Islet of Langerhans (tissue), 1 donor: ENCODE data around the gene KRT6B.
"Not testable (repeated sequence)": the region's sequence is repeated elsewhere in the genome, so short reads cannot be mapped to it uniquely, and the experiment has no call there.

Experiments used
- FAIRE-seq: peaks from one replicate; lab custom pipeline; 2011; peaks lifted over from hg19 to GRCh38; lab: Jason Lieb, UNC

KRT6B gene

DNA sequence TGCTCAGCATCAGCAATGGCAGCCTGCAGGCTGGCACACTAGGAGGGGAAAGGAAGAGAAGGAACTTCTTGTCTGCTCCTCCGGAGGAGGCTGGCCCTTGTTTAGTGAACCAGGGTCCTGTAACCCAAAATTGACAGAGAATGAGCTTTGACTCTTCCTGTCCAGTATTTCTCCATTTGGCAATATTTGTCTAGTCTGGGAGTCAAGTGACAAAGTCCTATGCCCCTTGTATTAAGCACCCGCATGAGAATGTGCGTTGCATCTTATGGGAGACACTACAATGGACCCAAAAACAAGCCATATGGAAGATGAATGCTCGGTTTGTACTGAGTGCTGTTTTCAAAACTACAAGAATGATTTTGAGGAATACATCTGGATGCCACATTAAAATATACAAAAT is 17.9 kb upstream of the KRT6B start:
- no peak for FAIRE-seq

DNA sequence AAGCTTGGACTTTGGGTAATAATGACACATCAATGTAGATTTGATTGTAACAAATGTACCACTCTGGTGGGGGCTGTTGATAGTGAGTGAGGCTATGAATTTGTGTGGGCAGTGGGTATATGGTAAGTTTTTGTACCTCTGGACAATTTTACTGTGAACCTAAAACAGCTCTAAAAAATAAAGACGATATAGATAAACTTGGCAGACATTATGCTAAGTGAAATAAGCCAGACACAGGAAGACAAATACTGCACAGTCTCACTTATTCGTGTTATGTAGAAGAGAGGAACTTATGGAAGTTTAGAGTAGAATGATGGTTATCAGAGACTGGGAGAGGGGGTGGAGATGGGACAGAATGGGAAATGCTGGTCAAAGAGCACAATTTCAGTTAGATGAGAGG is 13.0 kb upstream of the KRT6B start:
- FAIRE-seq, result no peak

DNA sequence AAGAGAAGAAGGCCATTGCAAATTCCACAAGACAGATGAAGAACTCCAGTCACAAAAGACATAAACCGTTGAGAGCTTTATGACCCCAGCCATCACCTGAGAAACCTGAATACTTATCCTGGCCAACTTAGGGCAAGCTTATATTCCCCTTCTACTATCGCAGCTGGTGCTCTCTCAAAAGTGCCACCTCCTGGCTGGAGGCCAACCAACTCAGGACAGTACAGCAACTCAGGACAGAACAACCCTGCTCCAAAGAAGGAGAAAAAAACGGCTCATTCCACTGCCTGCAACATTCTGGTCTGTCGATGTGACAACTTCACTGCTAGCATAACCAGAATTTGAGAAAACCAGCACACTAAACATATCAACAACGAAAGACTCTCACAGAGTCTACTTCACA is 9.7 kb upstream of the KRT6B start:
- FAIRE-seq, result no peak

DNA sequence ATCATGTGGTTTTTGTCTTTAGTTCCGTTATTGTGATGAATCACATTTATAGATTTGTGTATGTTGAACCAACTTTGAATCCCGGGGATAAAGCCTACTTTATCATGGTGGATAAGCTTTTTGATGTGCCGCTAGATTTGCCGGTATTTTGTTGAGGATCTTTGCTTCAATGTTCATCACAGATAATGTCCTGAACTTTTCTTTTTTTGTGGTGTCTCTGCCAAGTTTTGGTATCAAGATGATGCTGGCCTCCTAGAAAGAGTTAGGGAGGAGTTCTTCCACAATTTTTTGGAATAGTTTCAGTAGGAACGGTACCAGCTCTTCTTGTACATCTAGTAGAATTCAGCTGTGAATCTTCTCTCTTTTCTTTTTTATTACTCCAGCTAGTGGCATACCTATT is 6.9 kb upstream of the KRT6B start:
- no peak for FAIRE-seq

DNA sequence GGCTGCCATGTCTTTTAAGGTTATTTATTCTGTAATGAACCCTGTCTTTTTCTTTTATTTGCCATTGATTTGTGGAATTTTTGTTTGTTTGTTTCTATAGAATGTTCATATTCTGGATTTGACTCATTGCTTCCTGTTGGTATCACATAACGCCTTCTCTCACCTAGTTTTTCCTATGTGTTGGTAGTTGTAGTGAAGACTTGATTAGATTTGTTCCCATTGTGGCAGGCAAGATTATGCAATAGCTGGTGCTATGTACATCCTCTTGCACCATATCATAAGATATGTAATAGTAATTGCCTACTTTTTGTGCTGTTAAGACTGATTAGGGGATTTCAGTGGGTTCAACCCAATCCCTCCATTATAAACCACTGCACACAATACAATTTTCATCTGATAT is 3.9 kb upstream of the KRT6B start:
- no peak for FAIRE-seq

DNA sequence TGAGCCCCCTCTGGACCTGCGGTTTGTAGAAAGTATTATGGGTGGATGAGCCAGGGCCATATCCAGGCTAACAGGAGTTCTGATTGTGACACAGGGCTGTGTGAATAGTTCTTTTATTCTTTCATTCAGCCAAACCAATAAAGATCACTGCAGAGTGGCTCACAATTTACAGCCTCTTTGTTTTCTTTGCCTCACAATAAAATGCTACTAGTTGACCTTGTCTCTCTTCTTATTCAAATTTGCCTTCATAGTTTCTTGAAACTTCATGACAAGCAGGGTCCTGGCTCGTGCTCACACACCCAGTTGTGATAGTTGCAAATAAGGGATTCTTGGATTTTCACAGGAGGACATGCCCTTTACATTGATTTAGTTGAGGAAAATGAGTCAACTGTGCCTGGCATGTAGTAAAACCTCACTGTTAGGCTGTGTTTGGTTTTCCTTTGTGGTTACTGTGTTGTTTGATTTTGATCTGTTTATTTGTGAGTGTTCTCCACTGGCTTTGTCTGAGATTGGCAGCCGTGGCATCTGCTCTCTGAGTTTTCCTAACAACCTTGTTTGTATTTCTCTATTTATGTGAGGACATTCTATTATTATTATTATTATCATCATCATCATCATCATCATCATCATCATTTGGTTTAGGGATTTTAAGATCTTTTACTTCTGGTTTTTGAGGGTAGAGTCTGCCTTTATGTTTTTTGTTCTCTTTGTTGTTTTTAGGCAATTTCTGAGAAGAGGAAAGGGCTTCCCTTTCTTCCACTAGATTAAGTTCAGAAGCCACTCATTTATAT is 2.7 kb upstream of the KRT6B start:
- no peak for FAIRE-seq

DNA sequence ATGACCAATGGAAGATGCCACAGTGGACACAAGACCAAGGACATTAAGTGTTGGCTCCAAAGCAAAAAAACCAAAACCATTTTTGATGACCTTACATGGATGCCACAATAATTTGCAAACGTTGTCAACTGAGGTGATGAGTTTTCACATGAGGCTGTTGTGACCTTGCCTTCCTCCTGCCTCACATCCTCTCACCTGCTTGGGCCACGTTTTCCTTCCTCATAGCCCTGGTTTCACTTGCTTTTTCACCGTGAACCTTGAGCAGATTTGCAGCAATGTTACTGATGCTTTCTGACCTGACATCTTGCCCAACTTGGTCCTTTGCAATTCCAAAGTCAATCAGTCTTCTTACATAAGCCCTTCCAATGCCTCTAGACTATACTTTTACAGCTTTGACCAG is 3.7 kb downstream of the KRT6B start:
- FAIRE-seq, result no peak

DNA sequence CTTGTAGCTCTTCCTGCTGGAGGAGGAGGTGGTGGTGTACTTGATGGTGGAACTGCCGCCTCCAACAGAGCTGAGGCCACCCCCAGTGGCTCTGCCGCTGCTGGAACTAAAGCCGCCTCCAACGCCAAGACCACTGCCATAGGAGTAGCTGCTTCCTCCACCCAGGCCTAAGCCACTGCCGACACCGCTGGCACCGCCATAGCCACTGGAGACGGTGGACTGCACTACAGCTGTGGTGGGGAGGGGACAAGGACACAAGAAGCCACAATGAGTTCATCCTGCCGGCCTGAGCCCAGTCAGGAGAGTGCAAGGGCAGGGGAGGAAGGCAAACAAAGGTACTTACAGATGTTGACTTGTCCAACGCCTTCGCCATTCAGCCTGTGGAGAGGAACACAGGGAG is 4.8 kb downstream of the KRT6B start:
- FAIRE-seq, result not testable (repeated sequence)

DNA sequence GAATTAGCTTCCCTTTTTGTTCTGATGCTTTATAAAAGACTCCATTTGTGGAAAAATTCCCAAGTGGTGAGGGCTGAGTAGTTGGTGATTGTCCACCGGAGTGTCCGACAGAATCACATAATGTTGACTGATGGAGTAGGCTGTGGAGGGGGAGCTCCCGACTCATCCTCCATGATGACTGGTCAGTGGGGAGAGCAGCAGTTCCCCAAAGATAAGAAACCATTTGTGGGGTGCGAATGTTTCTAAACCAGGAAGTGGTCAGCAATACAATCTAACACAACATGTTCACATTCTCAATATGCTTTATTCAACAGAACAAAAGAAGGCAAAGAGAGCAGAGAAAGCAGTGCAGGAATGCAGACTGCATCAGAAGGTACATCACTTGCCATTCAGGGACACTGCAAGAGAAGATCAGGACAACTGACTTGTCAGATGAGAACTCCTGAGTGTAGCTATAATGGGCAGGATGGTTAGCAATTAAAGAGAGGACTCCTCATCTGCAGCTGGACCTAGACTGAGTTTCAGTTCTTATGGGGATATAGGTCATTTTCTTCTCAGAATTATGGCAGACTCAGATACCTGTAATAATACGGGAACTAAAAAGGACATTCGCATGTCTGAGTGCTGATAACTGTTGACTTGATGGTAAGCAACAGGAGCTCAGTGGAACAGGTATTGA is 5.4 kb downstream of the KRT6B start:
- no peak for FAIRE-seq

DNA sequence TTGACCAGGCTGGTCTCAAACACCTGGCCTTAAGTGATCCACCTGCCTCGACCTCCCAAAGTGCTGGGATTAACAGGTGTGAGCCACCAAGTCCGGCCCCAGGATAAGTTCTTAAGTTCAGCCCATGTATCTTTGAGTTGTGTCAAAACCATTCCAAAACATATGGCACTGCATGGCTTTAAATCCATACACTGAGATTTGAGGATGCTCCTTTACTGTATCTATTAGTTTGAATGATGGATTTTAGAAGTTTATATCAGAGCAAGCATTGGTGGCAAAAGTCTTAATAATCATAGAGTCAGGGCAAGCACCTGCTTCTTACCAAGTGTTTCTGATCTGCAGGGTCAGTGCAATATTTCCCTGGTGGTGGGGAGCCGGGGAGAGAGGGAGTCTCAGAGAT is 6.1 kb downstream of the KRT6B start:
- no peak for FAIRE-seq

DNA sequence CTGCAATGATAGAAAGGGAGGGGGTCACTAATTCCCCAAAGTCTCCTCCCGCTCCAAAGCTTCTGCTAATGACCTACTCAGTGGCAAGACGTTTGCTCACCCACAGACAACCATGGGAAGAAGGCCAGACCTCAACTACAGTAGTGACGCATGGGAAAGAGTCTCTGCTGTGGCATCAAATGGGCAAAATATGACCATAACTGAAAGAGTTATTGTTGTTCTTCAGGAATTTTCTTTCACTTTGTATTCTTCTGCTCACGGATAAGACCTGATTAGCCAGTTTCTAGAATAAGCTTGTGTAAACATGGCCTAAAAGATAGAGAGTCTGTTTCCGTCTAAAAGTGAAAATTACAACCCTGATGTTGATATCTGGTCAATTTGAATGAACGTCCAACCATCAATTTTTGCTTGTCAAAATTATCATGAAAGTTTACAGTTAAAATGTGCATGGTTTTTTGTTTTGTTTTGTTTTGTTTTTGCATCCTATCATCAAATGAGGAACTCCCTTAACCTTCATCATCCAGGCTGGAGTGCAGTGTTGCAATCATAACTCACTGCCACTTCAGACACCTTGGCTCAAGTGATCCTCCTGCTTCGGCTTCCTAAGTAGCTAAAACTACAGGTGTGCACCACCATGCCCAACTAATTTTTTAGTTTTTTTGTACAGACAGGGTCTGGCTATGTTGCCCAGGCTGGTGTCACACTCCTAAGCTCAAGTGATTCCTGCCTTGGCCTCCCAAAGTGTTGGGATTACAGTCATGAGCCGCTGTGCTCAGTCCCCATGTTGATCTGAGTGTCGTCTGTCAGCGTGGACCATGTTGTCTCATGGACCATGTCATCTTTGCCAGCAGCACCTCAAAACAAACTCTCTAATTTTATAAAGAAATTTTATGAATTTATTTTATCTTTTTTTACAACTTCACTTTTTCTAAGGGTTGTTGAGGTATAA is 7.0 kb downstream of the KRT6B start:
- no peak for FAIRE-seq

DNA sequence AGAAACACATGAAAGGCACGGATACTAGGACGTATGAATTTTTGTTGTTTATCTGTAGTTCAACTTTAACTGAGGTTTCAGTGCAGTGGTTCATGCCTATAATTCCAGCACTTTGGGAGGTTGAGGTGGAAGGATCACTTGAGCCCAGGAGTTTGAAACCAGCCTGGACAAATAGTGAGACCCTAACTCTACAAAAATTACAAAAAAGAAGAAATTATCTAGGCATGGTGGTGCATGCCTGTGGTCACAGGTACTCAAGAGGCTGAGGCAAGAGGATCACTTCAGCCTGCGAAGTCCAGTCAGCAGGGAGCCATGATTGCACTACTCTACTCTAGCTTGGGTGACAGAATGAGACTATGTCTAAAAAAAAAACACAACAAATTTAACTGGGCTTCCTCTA is 8.0 kb downstream of the KRT6B start:
- no peak for FAIRE-seq

DNA sequence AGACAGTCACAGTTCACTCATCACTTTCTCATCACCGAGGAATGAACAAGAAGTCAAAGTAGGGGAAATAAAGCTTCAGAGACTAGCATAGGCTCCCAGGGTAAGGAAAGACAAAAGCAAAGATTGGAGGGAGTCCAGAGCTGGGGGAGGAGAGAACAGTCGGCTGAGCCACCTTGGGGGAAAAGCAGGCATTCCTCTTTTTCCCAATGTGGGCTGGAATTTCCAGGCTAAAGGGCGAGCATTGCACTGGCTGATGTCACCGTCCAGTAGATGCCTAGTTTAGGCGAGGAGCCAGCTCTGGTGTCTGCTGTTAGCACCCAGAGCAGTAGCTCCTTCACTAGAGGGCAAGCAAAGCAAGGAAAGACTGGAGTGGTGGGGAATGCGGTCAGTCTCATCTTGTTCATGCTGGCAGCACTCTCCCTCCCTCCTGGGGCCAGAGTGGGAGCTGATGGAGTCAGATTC is 9.3 kb downstream of the KRT6B start:
- no peak for FAIRE-seq

DNA sequence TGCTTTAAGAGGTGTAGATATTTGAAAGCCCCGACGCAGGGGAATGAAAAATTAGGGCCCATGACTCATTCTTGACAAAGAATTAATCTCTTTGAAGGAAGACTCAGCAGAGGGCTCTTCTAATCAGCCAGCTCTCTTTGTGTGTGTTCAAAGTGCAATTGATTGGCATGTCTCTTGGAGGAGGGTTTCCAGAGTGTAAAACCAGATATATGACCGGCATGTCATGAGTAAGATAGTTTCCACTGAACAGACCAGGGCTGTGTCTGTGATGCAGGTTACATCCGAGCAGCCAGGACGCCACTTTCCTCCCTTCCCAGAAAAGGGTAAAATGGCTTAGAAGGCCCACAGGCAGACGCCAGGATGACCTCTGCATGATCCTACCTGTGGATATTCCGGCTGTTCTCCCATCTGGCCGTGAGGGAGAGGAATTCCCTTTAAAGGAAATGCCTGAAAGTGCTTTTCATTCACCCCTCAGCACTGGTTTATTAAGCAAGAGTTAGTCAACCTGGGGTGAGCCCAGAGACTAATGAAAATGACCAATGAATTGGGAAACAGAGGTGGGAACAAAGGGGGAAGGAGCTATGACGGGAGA is 10.5 kb downstream of the KRT6B start:
- no peak for FAIRE-seq

DNA sequence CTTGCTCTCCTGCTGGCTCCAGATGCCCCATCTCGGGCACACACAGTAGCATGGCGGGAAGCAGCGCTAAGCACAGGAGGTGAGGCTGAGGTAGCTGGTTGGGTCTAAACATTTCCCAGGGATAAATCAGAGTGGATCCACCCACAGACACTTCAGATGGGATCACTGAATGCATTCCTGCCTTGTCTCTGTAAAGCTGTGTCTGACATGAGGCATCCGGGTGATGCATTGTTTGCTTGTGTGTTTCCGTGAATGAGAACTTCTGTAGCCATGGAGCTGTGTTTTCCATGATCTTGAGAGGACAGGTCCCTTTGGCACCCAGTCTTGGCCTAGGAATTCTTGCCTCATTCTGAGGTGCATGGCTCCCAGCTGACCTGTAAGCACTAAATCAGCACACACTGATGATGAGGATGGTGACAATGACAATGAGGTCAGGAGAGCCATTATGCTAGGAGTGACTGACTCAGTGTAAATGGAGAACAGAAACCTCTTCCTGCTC is 11.1 kb downstream of the KRT6B start:
- FAIRE-seq, result no peak

DNA sequence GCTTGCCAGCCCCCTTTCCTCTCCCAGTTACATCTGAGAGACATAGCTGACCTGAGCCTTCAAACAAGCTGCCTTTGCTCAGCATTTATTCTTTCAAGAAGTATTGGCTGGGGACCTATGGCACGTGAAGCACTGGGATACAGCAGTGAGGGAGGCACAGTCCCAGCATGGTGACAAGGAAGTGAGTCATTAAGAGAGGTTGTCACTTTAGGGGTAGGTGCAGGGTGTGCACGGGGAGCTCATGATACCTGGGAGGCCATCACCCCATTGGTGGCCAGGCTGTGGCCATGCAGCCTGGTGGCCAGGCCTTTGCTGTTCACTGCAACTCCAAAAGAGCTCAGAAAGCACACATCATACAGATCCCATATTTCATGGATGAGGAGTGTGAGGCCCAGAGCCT is 12.1 kb downstream of the KRT6B start:
- no peak for FAIRE-seq

DNA sequence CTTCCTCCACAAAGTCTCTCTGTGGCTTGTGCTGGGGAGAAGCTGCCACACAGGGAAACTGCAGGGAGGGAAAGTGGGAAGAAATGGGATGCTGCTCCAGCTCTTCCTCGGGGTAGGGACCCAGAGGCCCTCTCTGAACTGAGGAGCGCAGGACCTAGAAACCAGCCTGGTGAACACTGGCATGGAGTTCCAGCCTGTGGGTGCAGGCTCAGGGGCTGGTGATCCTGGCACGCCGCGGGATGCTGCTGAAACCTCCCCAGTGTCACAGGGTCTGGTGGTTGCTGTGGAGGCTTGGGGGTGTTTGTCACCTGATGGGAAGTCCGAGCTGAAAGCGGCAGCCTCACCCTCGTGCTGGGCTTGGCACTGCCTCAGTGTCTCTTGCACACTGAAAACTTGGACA is 12.5 kb downstream of the KRT6B start:
- FAIRE-seq, result no peak

DNA sequence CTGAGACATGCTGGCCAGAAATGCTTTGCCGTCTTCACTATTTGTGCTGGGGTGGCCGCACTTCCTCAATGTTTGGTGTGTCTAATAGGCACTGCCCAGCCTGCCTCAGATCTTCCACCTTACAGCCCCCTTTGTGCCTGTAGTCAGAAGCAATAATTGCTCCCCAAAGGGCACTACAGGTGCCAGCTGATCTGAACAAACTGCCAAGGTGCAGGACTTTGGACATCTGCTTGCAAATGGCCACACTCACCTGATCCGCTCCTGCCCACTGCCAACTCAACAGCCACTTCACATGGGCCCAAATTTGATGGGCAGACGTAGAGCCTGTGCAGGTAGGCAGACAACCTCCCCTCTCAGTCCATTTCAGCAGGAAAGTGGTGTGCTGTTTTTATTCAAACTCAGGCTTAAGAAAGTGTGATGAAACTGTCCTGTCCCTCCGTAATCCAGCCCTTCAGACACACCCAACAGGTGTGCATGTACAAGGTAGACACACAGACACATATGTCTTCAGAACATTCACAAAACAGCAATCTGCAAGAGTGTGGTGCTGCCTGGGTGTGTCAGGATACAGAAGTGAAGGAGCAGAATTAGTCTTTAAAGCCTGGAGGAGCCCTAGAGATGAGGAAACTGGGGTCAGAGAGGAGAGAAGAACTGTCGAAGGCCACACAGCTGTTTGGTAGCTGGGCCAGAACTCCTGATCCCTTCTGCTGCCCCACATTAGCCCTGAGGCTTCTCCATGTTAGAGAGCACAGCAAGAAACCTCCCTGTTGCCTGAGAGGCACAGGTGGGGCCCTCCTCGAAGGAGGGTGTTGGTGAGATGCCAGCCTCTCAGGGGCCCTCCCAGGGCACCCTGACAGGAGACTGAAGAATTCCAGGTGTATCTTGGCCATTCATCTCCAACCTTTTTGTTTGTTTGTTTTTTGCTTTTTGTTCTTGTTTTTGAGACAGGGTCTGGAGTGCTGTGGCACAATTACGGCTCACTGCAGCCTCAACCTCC is 13.3 kb downstream of the KRT6B start:
- no peak for FAIRE-seq

DNA sequence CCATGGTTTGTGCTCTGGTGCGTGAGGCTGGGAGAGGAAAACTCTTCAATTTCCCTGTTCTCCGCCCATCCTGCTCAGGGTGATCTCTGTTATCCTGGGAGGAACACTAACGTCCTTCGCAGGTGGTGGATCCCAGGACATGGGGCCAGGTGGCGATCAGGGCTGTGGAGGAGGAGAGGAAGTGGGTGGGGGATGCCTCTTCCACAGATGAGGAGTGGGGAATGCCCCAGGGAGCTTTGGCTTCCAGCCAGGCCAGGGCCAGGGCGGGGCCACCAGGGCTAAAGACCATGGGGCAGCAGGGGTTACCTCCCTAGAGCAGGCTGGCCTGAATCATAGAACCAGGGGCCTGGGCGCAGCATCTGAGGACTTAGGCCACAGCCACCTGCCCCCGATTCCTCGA is 14.4 kb downstream of the KRT6B start:
- no peak for FAIRE-seq

DNA sequence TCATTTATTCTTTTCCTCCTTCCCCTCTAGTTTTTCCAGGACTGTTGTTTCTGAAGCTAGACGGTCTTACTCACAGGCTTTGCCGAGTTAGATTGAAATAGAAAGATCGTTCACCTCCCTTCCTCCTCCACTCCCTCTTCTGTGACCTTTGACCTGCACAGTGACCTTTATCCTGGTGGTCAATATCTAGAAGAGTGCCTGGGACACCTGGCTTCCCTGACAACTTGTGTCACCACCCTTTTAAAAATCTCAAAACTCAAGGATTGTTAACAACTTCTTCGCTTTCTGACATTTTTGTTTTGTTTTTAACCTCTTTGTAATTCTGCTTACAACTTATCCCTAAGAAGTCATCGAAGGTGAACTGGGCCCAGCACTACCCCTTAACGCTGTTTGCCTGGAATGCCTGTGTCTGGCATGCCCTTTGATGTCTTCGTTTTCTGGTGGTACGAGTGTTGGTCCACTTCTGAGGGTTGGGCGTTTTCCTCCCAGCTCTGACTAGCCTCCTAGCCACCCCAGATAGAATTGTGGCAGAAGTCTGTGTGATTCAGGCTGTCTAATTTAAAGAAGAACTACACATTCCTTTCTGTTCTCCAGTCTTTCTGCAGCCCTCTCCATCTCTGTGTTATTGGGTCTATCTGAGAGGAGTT is 15.0 kb downstream of the KRT6B start:
- FAIRE-seq, result no peak
